ENCODE data around the gene BBS7. TPM values are rescaled to one million over a fixed set of nuclear protein-coding genes. Genes with fewer than 3 reads are reported as not detected.

The BBS7 gene
- polyA plus RNA-seq, 3 donors = 24.0 to 27.8 (median 27.7) TPM

DNA sequence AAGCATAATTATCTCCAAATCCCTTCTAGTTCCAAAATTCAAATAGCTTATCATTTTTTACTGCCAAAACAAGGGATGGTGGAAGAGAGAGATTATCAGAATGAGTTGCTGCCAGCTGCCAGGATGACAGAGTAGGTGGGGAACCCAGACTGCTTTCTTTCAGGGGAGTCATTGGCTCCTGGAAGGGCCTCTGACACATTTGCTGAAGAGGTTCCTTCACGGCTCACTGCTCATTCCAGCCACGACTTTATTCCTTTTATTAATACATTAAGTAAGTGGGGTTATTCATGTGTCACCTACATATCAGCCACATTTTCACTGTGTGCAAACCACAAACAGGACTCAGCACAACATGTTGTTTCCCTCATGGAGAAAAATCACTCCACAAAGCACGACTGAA lies 92.6 kb downstream of the BBS7 start:
- DNase-seq (ENCODE audit: extremely low read depth in 1 of 11, low read depth in 9 of 11, low spot score in 4 of 11) = no peak

DNA sequence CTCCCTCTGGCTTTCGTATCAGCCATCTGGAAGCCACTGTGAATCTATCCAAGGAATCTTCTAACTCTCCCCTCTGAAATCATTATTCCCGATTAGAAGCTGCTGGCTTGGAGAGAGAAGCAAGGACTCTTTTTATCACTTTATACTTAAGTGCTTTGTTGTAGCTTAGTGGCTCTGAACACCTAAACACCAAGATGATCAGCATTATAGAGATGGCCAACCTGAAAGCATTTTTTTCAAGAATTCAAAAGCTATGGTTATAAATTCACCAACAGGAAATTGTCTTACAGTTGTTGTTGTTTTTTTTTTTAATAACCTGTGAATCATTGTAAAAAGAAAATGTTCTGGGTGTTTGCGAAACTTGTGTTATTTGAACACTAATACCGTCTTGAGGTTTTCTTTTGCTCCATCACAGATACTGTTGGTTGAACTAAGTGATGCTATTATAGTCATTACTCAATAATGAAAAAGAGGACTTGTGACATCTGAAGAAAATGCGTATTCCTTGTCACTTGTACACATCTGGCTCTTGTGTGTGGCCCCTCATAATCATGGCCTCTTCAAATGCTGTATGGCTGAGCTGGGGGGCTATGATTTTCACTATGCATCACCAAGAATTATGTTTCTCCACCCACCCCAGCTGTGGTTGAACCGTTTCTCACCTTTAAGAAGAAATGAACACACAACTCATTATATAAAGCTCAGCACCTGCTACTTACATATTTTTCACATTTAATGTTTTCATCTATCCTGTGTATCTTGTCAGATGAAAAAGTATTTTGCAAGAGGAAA lies 93.5 kb downstream of the BBS7 start:
- no peak for DNase-seq (ENCODE audit: extremely low read depth in 1 of 11, low read depth in 9 of 11, low spot score in 4 of 11)

Other genes with a start within 250 kb of the BBS7 start
- 100 to 1,000 TPM; 373 to 435 (median 433) TPM for gene ANXA5, start 173.5 kb downstream of the BBS7 start, polyA plus RNA-seq (ENCODE audit: insufficient read length in 3 of 3)
- under 1 TPM; 0.58 to 0.79 (median 0.62) TPM for gene SMIM43, start 105.3 kb downstream of the BBS7 start, polyA plus RNA-seq (ENCODE audit: insufficient read length in 3 of 3)
- gene EXOSC9, start 69.2 kb downstream of the BBS7 start, polyA plus RNA-seq (ENCODE audit: insufficient read length in 3 of 3) = 10 to 100 TPM; 47.2 to 65.5 (median 53.3) TPM
- gene CCNA2, start 46.6 kb downstream of the BBS7 start, polyA plus RNA-seq (ENCODE audit: insufficient read length in 3 of 3) = 10 to 100 TPM; 27.5 to 44.5 (median 40.5) TPM
- 1 to 10 TPM; 1.0 to 1.5 (median 1.1) TPM for gene TRPC3, start 81.6 kb upstream of the BBS7 start, polyA plus RNA-seq (ENCODE audit: insufficient read length in 3 of 3)

Data from renal cortex interstitium (tissue), 11 donors.